NCI-H1092 (cell line): ENCODE data around the gene FFAR1.
"Not testable (repeated sequence)": the region's sequence is repeated elsewhere in the genome, so short reads cannot be mapped to it uniquely, and the experiment has no call there.

Source experiments
- DNase-seq: peaks from one replicate; lab custom pipeline; 2025; lab: John Stamatoyannopoulos, UW

FFAR1 gene

DNA sequence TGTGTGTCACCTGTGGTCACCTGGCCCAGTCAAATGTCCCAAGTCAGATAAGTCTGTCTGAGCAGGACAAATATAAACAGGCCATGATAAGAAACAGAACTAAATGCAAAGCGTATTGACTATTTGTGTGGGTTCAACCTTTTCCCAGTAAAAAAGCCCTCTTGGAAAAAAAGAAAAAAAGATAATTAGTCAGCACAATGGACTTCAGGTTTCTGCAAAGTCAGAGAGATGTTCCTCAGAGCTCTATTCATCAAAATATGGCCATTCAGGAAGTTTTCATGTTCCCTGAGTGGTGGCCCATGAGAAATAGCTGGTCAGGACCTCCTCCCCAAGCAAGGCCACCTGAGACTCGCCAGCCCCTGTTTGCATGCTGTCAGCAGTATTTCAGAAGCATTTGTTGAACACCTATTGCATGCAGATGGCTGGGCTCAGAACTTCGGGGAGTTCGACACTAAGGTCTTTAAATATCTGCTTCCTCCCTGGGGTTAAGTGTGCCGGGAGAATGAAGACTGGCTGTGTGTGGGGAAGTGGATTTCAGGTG lies 13.2 kb downstream of the FFAR1 start:
- no peak for DNase-seq

DNA sequence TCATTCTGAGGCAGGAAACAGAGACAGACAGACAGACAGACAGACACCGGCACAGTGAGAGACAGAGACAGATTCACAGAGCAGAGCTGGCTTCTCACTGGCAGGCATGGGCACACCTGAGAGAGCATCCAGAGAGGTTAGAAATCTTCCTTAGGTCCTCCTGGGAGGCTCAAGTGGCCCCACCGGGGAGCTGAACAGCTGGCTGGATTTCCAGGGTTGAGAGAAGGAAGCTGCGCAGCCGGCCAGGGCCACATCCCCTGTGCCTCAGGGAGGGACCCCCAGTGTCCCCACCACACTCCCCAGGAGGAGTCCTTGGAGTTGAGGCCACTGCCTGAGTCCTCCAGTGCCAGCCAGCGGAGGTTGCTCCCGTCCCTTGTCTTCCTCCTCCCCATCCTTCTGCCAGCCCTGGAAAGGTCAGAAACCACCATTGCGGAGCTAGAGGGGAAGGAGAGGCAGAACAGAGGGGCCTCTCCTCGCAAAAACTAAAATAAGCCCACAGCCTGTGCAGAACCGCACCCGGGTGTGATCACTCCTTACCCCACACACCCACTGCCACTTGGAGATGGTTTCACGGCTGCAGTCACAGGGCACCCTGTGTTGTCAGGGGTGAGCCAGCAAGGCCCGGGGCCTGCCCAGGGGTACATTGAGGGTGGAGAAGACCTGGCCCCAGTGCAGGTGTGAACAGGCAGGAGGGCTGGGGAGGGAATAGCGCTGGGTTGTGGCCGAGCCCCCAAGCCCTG lies 14.7 kb downstream of the FFAR1 start:
- DNase-seq, result no peak

DNA sequence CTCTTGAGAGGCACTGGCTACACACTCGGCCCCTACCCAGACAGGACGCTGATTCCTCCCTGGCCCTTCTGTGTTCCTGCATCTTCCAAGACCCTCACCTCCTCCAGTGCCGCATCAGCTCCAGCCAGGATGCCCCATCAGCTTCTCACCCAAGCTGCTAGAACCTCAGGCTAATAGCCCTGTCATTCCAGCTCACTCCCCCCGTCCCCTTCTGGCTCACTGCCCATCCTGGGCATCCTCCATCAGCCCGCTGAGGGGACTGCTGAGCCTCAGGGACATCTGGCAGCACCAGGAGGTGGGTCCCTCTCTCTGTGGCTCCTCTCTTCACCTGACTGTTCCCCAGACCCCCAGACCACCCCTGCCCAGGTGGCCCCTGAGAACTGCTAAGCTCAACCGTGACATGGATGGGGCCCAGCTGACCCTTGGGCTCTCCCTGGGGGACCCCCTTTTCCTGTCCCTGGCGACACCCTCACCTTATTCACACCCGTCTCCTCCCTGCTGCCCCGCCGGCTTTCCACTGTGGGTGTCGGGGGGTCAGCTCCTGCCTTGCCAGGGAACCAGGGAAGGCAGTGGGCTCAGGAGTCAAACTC lies 15.4 kb downstream of the FFAR1 start:
- no peak for DNase-seq

DNA sequence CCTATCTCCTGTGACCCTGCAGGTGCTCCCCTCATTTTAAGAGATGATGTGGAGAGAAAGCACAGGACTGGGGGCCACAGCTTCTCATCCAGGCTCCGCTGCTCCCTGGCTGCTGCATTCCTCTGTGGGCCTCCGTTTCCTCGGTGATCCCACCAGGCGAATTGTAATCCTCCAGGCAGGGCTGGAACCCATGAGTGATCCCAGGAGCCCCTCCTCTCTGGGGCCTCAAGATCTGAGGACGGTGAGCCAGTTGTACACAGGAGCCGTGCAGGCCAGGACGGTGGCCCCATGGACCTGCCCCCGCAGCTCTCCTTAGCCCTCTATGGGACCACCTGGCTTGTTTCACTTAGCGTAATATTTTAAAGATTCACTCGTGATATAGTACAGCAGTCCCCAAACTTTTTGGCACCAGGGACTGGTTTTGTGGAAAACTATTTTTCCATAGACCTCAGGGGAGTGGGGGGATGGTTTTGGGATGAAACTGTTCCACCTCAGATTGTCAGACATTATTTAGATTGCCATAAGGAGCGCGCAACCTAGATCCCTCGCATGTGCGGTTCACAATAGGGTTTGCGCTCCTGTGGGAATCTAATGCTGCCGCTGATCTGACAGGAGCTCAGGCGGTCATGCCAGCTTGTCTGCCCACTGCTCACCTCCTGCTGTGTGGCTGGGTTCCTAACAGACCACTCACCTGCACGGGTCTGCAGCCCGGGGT lies 16.2 kb downstream of the FFAR1 start:
- no peak for DNase-seq

DNA sequence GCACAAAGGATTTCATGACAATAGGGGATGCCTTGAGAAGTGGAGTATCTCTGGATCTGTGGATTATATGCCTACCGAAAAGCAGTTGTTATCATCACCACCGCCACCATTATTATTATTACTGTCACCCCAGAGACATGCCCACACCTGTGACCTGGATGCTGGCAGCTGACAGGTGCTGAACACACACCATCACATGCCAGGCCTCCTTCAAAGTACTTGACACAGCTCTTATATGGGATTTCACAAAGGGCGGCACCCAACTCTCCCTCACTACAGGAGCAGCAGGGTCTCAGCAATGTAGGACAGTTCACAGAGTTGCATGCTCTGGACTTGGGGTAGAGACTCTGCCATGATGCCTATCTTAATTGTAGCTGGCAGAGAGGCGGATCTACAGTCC lies 17.6 kb downstream of the FFAR1 start:
- no peak for DNase-seq

DNA sequence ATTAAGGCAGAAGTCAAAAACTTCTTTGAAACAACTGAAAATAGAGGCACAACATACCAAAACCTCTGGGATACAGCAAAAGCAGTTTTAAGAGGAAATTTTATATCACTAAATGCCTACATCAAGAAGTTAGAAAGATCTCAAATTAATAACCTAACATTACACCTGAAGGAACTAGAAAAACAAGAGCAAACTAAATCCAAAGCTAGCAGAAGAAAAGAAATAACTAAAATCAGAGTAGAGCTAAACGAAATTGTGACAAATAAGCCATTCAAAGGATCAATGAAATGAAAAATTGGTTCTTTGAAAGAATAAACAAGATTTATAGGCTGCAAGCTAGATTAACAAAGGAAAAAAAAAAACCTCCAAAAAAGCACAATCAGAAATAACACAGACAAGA lies 20.7 kb downstream of the FFAR1 start:
- no peak for DNase-seq

DNA sequence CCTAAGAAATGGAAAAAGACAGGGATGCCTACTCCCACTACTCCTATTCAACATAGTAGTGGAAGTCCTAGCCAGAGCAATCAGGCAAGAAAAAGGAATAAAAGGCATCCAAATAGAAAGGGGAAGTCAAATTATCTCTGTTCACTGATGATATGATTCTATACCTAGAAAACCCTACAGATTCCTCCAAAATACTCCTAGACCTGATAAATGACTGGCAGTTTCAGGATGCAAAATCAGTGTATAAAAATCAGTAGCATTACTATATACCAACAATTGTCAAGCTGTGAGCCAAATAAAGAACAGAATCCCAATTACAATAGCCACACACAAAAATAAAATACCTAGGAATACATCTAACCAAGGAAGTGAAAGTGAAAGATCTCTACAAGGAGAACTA lies 21.8 kb downstream of the FFAR1 start:
- no peak for DNase-seq

DNA sequence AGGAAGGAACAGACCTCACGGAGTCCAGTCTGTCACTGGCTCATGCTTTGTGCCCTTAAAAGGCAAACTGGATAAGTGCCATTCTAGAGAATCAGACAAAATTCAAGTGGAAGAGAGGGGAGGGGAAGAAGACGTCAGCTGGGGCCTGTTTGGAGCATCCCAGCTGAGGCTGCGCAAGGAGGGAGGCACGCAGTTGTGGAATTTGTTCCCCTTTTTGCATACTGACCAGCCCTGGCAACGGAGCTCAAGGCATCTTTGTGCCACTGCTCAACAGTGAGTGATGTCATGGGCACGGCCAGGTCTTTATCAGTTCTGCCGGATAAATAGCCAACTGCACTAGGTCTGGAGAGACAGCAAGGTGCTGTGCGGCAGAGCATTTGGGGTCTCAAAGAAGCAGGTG lies 23.0 kb downstream of the FFAR1 start, which contains the start of gene GPR42:
TSS of gene GPR42 (plus strand) at position 347 of the 400 bp plus-strand sequence. CDS start 292 bp downstream, outside the sequence.
- DNase-seq, result no peak

DNA sequence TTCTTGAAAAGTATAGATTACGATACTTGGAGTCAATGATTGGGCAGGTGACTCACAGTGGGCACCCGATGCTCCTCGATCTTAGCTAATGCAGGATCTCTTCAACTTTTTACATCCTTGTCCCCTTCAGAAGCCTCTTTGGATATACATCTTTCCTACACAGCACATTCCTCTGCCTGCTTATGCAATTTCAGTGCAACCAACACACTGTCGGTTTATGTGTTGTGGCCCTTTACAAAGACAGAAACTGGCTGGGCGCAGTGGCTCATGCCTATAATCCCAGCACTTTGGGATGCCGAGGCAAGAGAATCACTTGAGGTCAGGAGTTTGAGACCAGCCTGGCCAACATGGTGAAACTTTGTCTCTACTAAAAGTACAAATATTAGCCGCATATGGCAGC lies 25.8 kb downstream of the FFAR1 start:
- DNase-seq, result no peak

DNA sequence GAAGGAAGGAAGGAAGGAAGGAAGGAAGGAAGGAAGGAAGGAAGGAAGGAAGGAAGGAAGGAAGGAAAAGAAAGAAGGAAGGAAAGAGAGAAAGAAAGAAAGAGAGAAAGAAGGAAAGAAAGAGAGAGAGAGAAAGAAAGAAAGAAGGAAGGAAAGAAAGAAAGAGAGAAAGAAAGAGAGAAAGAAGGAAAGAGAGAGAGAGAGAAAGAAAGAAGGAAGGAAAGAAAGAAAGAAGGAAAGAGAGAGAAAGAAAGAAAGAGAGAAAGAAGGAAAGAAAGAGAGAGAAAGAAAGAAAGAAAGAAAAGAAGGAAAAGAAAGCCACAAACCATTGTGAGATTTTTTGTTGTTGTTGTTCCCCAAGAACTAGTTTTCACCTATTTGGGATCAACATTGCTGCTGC lies 26.3 kb downstream of the FFAR1 start:
- not testable (repeated sequence) for DNase-seq

DNA sequence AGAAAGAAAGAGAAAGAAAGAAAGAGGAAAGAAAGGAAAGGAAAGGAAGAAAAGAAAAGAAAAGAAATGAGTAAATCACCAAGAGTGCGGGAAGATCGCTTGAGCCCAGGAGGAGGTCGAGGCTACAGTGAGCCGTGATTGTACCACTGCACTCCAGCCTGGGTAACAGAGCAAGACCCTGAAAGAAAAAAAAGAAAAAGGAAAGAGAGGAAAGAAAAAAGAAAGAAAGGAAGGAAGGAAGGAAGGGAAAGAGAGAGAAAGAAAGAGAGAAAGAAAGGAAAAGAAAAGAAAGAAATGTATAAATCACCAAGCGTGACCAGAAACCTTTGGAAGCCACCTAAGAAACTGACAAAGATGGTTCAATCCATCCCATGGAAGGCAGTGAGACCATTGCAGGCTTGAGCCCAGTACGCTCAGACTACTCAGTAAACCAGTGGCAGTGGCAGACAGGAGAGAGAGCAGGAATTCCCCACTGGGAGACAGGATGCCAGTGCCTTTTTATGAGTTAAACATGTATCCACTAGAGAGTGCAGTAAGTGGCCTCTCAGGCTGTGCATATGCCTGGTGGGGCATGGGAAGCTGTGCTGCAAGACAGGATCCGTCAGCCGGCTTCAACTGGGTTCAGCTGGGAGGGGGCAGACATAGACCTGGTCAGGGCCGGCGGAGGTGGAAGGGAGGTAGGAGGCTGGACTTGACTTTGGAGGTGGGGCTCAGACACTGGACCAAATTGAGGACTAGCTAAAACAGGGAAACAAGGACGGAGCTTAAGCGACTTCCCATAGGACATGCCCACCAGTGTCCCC lies 28.0 kb downstream of the FFAR1 start:
- DNase-seq, result no peak

DNA sequence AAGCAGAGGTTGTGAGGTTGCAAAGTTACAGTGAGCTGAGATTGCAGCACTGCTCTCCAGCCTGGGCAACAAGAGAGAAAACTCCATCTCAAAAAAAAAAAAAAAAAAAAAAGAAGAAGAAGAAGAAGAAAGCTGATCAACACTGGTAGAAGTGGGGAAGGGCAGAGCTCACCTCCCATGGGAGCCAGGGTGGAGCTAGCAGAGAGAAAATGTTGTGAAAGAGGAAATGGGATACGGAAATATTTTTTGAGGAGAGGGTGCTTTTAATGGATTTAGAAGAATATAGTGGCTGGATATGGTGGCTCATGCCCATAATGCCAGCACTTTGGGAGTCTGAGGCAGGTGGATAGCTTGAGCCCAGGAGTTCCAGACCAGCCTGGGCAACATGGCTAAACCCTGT lies 30.0 kb downstream of the FFAR1 start:
- no peak for DNase-seq

DNA sequence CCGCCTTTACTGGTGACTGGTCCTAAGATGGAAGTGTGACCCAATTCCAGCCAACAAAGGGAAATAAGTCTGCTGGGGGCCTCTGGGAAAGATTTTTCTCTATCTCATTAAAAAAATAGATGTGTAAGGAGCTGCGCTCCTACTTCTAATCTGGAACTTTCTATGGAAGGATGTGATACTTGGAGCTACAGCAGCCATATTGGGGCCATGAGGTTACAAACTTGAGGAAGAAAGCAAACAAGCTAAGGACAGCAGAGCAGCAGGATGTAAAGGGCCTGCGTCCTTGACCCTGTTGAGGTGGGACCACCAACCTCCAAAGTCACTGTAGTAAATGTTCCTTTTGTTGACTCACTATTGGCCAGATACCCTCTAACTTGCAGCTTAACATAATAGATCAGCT lies 30.7 kb downstream of the FFAR1 start:
- DNase-seq, result no peak

DNA sequence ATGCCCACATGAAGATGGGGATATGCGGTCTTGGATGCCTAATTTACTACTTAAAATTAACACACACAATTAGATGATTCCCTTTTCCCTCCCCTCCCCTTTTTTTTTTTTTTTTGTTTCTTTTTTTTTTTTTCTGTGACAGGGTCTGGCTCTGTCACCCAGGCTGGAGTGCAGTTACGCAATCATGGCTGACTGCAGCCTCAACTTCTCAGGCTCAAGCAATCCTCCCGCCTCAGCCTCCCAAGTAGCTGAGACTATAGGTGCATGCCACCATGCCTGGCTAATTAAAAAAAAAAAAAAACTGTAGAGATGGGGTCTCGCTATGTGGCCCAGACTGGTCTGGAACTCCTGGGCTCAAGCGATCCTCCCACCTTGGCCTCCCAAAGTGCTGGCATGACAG lies 31.8 kb downstream of the FFAR1 start:
- not testable (repeated sequence) for DNase-seq

DNA sequence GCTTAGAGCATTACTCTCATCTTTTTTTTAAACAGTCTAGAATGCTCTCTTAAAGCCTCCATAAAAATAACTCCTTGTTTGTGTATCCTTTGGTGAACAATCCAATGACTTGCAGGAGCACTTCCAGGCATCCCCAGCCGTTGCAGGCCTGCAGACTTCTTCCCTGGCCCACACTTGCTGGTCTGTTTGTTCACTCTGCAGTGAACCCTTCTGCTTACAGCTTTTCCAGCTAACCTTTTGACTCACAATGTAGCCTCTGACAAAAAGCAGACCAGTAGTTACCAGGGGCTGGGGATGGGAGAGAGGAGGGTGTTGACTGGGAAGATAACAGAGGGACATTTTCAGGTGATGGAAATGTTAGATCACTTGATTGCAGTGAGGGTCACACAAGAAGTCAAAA lies 32.3 kb downstream of the FFAR1 start:
- no peak for DNase-seq

DNA sequence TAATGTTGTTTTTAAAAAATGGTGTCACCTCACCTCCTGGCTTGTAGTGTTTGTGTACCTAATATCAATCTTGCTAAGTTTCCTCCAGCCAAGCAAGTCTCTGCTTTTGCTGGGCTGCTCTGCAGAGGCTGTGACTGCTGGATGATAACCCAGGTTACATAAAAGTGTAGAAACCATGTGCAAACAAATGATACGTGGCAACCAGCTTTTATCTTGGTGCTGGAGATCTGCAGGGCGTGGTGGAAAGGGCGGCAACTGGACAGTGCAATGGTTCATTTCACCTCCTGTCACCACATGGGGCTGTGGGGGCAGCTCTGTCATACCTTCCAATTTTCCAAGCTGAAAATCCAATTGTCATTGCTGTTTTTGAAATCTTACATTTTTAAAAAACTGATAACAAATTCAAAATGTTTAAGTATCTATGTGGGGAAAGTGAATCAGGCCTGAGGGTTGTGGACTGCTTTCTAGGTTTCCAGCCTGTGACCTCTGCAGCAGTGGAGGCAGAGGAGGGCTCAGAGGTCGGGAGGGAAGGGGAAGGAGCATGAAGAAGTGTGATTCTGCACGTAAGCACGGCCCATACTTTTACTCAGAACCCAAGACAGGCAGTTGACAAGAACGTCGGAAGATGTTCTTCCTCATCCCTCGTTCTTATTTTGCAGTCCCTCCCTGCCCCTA lies 32.9 kb downstream of the FFAR1 start:
- no peak for DNase-seq

DNA sequence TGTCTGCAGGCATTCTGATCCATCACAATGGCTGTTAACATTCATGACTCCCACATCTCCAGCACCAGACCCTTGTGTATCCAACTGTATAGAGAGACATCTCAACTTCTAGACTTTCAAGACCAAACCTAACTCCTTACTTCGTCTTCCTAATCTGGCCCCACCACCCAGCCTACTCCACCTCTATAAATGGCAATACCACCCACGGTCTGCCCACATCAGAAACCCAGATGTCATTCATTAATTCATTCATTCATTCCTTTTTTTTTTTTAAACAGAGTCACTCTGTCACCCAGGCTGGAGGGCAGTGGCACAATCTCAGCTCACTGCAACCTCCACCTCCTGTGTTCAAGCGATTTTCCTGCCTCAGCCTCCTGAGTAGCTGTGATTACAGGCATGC lies 33.6 kb downstream of the FFAR1 start:
- DNase-seq, result no peak

DNA sequence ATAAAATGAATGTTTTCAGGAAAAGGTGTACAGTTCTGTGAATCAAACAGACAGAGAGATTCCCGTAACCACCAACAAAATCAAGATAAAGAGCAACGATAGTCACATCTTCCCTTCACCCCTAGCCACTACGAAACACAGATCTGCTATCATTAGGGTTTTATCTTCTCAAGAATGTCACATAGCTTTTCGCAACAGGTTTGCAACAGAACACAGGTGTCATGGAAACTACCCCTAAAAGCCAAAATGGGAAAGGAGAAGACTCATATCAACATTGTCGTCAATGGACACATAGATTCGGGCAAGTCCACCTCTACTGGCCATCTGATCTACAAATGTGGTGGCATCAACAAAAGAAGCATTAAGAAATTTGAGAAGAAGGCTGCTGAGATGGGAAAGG lies 34.2 kb downstream of the FFAR1 start:
- DNase-seq, result no peak

DNA sequence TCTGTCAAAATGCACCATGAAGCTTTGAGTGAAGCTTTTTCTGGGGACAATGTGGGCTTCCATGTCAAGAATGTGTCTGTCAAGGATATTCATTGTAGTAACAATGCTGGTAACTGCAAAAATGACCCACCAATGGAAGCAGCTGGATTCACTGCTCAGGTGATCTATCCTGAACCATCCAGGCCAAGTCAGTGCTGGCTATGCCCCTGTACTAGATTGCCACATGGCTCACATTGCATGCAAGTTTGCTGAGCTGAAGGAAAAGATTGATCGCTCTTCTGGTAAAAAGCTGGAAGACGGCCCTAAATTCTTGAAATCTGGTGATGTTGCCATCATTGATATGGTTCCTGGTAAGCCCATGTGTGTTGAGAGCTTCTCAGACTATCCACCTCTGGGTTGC lies 35.8 kb downstream of the FFAR1 start:
- no peak for DNase-seq

DNA sequence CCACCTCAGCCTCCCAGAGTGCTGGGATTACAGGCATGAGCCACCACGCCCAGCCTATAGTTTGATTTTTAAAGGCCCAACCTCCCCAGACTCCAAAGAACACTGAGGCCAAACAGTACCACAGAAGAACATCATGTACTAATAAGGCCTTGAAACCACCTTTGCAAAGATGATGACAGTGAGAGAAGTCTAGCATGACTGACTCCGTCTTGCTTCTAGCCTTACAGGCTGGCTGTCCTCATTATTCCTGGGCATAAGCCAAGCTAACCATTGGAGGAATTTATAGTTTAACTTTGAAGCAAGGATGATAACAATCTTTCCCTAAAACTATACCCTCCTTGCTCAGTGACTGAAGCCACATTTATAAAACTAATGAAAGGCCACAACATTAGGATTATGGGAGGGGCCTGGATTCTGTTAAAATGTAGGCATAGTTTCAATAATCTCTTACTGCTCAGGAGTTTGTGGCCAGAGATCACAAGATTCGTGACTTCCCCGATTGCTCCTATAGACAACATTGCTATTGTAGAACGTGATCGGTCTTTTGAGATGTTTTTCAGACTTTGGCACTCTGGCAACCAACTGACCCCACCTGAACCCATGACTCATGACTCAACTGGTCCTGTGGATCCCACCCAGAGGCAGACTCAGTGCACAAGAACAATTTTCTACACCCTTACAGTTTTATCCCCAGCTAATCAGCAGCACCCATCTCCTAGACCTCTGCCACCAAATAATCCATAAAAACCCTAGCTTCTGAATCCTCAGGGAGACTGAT lies 40.8 kb downstream of the FFAR1 start:
- DNase-seq, result no peak
